Measurements from ENCODE around the gene SUMO4.
"Not testable (repeated sequence)": the region's sequence is repeated elsewhere in the genome, so short reads cannot be mapped to it uniquely, and the experiment has no call there.

The SUMO4 gene

DNA sequence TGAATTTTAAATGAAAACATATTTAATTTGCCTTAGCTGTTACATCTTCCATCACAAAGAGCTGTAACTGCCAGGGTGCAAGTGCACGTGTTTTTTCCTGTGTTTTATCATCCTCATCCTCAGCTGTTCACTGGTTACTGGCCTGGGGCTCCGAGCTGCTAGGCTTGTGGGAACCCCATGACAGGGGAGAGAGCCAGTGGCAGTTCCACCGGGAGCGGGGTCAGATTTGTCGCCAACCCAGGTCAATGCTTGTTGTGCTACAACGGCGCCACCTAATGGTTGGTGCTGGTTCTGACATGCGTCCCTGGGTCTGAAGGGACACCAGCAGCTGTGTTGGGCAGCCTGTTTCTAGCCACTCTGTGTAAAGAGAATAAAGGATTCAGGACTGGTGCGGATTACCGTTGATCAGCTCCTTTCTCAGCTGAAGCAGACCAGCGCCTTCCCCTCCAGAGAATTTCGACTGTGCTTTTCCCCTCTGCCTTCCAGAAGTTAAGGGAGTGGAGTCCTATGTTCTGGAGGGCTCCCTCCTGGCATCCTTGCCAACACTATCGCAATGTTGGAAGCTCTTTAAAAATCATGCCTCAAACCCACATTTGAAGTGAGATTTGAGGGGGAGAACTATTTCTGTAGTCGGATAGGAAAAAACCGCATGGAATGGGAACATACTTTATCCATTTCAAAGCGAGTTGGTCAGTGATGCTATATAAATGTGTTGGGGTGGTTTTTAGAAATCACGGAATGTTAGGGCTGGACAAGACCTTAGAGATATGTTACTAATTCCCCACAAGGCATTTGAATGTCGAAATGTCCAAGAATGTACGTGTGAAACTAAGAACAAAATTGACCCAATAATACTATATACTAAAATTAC, 32.1 kb downstream of the SUMO4 start:
- peak; percentile 84 to 96 (median 88) for DNase-seq (ENCODE audit: low read depth in 3 of 3)

DNA sequence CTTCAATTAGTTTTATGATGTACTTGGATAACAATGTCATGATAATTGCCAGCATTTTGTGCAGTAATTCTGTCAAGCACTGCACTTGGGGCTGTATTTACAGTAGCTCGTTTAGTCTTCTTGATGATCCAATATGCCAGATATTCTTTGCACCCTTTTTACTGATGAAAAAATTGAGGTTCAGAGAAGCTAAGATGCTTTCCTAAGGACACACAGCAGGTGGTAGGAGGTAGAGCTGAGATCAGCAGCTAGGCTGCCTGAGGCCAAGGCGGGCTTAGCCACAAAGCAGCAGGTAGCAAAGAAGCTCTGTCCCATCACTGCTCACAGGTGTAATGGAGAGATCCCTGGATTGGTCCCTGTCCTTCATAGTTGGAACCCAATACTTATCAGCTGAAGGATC, 33.3 kb downstream of the SUMO4 start:
- DNase-seq (ENCODE audit: low read depth in 3 of 3): no peak

DNA sequence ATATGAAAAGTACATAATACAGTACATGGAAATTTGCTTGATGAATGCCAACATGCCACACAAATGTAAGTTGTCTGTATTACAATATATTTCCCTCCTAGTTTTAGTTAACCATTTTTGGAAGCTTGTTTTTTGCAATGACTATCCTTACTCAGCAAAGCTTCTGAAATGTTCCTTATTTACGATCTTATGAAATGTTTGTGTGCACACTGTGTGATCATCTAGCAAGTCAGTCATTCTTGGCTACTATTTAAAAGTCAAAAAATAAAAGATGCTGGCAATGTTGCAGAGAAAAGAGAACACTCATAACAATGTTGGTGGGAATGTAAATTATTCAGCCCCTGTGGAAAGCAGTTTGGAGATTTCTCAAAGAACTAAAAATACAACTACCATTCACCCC, 33.8 kb downstream of the SUMO4 start:
- DNase-seq (ENCODE audit: low read depth in 3 of 3): no peak

DNA sequence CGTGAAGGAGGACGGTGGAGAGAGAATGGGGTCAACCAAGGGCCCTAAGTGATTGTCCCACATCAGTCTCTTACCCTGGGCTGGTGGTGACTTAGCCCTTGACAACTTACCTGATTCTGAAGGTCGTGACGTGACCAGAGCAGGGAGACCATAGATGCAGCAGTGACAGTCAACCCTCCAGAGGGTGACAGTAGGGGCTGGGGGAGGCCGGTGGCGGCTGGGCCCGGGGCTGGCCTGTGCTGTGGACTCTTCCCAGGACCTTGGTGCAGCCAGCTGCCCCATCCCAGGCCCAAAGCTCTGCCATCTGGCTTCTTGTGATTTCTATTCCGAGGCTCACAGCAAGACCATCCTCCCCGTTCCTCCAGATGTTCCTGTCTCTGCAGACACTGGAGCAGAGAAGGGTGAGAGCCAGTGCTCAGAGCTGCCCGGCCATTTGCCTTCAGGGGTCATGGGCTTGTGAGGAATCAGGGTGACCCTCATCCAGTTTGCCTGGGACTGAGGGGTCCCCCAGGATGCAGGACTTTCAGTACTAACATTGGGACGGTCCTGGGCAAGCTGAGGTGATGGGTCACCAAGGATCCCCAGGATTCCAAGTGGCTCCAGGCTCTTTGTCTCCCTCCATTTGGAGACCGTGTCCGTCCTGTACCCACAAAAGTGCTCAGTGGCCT, 36.0 kb downstream of the SUMO4 start:
- no peak for DNase-seq (ENCODE audit: low read depth in 3 of 3)

DNA sequence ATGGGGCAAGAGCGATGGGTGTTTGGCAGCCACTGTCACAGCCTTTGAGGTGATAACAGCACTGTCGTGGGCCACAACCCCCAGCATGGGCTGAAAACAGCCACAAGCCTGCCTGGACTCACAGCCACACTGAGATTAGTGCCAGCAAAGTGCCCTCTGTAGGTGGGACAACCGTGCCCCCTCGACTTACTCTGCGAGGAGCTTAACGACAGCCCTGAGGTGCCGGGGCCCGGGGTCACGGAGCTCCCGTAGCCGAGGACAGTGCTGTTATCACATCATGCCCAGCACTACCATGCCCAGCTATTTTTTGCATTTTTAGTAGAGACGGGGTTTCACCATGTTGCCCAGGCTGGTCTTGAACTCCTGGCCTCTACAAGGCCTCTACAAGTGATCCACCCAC, 36.6 kb downstream of the SUMO4 start:
- DNase-seq (ENCODE audit: low read depth in 3 of 3): no peak

DNA sequence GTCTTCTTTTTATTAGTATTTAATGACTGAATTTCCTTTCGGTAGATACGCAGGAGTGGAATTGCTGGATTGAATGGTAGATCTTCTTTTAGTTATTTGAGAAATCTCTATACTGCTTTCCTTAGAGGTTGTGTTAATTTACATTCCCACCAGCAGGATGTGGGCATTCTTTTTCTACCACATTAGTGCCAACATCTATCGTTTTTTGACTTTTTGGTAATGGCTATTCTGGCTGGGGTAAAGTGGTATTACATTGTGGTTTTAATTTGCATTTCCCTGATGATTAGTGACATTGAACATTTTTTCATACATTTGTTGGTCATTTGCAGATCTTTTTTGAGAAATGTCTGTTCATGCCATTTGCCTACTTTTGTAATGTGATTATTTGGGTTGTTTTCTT, 37.1 kb downstream of the SUMO4 start:
- DNase-seq (ENCODE audit: low read depth in 3 of 3): no peak

DNA sequence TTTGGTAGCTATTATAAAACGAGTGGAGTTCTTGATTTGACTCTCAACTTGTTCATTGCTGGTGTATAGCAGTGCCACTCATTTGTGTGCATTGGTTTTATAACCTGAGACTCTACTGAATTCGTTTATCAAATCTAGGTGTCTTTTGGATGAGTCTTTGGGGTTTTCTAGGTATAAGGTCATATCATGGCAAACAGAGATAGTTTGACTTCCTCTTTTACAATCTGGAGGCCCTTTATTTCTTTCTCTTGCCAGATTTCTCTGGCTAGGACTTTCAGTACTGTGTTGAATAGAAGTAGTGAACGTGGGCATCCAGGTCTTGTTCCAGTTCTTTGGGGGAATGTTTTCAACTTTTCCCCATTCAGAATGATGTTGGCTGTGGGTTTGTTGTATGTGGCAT, 38.8 kb downstream of the SUMO4 start:
- no peak for DNase-seq (ENCODE audit: low read depth in 3 of 3)

DNA sequence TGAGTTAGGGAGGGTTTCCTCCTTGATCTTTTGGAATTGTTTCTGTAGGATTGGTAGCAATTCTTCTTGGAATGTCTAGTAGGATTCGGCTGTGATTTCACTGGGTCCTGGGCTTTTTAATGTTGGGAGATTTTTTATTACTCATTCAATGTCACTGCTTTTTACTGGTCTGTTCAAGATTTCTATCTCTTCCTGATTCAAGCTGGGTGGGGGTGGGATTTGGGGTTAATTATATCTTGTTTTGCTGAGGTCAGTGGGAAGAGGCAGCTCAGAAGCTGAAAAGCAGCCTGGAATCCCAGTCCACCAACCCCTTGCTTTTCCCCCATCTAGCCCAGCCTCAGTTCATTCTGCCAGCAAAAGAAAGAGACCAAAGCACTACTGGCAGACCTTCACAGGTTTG, 39.6 kb downstream of the SUMO4 start:
- no peak for DNase-seq (ENCODE audit: low read depth in 3 of 3)

DNA sequence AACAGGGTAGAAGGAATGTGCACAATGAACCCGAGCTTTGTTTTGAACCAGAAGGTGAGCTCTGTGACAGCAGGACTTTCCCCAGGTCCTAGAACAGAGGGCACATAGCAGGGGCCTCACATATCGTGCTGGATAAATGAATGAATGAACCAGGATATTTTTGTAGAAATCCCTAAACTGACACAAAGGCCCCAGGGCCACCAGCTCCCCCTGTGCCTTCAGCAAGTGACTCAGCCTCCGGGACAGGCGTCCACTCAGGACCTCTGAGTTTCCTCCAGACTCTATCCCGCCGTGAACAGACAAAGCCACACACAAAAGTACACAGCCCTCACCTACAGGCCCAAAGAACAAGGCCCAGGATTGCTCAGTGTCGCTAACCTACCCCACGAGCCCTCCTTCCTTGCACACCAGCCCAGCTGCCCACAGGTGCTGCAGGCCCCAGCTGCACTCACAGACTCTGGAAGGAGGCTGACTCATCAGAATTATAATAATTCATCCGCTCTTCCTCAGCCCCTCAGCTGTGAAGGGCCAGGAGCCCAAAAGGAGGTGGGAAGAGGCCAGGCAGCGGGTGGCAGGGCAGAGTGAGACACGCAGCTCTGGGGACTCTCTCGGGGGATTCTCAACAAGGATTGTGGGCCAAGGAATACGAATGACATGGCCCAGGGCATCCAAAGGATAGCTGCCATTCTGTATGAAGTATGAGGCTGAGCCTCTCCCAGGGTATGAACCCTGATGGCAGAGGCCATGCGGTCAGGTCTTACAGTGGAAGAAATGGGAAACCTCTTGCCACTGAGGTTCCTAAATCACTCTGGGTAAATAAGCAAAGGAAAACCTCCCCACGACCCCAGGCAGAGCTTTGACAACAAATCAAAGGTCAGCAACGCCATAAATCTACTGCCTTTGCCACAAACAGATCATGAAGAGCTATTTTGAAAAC, 40.9 kb downstream of the SUMO4 start:
- DNase-seq (ENCODE audit: low read depth in 3 of 3): no peak

DNA sequence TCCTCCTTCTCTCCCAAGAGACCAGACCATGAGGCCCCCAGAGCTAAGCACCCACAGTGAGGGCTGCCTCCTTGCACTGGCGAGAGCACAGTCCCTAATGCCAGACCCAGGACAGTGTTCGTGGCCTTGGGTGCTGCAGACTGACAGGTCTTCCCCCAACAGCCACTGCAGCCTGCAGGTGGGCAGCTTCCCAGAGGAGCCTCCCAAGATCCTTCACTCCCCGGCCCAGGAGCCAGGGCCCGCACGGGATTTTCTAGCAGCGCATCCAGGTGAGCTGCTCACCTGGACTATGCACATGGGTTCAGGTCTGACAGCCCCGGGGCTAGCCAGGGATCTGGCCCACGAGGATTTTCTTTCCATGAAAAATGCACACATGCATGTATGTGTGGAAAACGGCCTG, 41.7 kb downstream of the SUMO4 start:
- DNase-seq (ENCODE audit: low read depth in 3 of 3): no peak

DNA sequence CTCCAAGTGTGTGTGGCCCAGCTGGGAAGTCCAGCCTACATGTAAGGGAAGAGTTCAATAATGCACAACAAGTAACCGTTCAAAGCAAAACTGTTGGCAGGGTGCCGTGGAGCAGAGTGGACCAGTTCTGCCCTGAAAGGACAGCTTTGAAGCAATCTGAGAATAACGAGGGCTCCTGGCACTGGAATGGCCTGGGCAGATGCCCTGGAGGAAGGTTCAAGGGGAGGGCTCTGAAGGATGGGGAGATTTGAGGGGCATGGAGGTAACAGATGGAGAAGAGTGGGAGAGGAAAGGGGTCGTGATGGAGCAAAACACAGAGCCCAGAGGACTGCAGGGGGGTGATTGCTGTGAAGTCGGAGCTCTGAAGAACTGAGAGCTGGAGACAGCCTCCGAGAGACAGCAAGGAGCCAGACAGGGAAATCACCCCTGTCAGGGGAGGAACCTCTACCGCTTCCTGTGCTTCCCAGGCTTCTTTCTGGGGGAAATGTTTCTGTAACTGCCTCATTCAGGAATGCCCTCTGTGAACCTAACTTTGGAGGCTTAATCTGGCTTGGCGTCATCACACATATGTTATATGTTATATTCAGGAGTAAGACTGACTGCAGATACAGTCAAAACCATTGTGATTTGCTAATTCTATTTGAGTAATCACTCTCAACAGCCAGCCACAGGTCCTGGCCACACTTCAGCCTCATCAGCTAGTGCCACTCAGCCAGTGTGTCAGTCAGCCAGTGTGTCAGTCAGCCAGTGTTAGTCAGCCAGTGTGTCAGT, 43.5 kb downstream of the SUMO4 start:
- no peak for DNase-seq (ENCODE audit: low read depth in 3 of 3)

DNA sequence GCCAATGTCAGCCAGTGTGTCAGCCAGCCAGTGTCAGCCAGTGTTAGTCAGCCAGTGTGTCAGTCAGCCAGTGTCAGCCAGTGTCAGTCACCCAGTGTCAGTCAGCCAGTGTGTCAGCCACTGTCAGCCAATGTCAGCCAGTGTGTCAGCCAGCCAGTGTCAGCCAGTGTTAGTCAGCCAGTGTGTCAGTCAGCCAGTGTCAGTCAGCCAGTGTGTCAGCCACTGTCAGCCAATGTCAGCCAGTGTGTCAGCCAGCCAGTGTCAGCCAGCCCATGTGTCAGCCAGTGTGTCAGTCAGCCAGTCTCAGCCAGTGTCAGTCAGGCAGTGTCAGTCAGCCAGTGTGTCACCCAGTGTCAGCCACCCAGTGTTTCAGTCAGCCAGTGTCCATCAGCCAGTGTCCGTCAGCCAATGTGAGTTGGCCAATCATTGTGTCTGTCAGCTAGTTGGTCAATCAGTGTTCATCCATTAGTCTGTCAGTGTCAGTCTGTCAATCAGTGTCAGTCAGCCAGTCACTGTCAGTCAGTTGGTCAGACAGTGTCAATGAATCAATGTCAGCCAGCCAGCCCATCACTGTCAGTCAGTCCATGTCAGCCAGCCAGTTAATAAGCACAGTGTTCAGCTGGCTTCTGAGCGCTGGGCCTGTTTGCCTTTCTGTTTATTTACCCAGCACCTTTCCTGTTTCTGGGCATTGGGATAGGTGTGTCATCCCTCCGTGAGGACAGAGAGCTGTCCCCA, 44.5 kb downstream of the SUMO4 start:
- not testable (repeated sequence) for DNase-seq (ENCODE audit: low read depth in 3 of 3)

DNA sequence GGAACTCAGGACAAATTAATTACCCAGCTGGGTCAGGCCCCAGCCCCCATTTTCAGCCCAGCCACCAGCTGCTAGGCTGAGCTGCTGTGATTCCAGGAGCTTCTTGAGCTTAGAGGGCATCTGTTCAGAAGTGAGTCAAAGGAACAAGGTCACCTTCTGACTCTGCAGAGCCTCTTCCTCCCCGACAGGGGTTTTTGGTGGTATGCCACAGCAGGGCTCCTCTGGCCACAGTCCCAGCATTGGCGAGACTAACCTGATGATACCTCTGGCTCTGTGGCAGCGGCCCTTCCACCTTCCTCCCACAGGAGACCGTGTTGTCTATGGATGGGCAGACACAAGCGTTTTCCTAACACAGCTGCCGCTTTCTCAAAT, 45.0 kb downstream of the SUMO4 start:
- no peak for DNase-seq (ENCODE audit: low read depth in 3 of 3)

DNA sequence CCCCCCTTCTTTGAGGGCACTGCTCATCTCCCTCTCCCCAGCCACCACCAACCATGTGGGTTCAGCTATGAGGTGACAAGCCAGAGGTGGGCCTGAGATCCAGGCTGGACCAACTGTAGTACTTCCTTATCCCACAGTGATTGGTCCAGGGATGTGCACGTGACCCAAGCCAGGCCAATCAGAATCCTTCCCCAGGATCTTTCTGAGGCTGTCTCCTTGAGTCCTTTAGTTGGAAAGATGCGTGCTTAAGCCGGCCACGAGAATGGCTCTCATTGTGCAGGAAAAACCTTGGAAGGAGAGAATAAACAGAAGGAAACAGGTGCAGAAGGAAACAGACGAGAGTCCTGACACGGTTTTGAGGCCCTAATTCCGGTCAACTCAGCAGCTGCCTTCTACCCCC, 45.5 kb downstream of the SUMO4 start:
- no peak for DNase-seq (ENCODE audit: low read depth in 3 of 3)

DNA sequence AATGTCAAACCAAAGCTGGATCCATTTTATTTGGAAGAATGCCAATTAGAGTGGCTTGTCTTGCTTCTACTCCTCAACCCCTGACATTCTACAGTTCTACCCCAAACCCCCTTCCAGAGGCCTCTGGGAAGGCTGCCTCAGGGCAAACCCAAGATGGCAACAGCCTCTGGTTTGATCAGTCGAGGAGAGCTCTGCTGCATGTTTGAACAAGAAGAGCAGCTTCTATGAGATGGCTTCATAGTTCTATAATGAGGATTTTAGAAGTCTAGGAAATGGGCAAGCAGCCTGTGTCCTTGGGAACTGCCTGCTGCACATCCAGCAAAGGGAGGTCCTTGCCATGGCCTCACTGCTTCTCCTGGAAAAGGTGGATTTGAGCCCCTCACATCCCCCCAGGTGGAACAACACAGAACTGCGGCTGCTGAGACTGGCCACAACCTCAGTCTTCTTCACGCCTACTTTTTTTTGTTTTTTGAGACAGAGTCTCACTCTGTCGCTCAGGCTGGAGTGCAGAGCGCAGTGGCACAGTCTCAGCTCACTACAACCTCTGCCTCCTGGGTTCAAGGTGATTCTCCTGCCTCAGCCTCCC, 46.8 kb downstream of the SUMO4 start:
- DNase-seq (ENCODE audit: low read depth in 3 of 3): no peak

DNA sequence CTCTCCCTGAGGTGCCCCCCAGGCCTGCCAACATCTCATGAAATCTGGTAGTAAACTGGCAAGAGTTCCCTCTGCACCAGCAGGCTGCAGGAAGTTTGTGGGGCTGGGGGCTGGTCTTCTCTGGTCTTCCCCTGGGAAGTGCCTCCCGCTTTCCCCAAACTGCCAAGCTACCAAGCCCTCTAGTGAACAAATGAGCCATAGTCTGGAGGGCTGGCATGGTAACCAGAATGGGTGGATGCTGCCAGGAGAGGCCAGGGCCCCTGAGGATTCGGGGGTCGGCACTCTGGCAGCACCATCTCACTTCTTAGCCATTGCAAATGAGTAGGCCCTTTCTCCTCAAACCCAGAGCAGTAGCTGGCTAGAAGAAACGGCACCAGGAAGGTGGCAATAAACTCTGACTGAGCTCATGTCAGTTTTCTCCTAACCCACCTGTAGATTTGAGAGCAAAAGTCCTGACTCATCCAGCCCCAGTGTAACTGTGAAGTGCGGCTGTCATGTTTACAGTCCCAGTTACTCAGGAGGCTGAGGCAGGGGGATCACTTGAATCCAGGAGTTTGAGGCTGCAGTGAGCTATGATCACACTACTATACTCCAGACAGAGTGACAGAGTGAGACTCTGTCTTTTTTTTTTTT, 48.9 kb downstream of the SUMO4 start:
- no peak for DNase-seq (ENCODE audit: low read depth in 3 of 3)

DNA sequence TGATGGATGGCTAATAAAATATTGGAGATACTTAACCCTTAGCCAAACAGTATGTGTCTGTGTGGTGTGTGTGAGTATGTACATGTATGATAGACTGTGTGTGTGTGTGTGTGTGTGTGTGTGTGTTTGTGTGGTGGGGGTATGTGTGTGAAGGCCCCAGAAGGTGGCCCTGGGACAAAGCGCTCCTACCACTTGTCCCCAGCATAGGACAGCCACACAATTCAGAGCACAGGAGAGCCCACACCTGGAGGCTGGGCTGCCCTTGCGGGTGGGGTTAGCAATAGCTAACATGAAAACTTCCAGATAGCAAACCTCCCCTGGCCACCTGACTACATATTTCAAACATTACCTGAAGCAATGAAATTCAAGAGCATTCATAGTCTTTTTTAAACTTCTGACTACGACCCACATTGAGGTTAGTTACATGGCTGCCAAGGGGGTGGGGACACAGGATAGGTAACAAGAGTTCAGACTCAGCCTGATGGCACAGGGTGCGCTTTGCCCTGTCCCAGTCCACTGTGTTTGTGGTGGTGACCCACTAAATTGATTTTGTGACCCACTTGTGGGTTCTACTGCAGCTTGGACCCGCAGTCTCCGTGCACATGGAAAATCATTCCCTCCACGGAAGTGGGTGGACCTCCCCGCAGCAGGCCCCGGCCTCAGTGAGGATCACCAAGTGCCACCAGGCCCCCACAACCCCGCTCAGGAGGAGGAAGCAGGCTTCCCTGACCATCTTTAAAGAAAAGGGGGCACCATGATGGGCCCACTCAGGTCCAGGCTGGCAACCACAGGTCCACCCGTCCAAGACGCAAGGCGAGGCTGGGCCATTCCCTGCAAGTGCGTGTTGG, 50.0 kb downstream of the SUMO4 start:
- no peak for DNase-seq (ENCODE audit: low read depth in 3 of 3)
